Measurements from ENCODE around the gene SOWAHA.

SOWAHA gene

GRCh38 chr5:132838516-132839282, 25.6 kb downstream of the SOWAHA start:
- DNase-seq (ENCODE audit: low read depth), result no peak
- H3K4me3 ChIP-seq (ENCODE audit: low read depth, low read length), result no peak overlapping the region
- TF ChIP-seq, protein P1, sequence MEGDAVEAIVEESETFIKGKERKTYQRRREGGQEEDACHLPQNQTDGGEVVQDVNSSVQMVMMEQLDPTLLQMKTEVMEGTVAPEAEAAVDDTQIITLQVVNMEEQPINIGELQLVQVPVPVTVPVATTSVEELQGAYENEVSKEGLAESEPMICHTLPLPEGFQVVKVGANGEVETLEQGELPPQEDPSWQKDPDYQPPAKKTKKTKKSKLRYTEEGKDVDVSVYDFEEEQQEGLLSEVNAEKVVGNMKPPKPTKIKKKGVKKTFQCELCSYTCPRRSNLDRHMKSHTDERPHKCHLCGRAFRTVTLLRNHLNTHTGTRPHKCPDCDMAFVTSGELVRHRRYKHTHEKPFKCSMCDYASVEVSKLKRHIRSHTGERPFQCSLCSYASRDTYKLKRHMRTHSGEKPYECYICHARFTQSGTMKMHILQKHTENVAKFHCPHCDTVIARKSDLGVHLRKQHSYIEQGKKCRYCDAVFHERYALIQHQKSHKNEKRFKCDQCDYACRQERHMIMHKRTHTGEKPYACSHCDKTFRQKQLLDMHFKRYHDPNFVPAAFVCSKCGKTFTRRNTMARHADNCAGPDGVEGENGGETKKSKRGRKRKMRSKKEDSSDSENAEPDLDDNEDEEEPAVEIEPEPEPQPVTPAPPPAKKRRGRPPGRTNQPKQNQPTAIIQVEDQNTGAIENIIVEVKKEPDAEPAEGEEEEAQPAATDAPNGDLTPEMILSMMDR (IDR thresholded peaks at IDR 0.05; ENCODE audit: low read depth, low read length, missing control alignments), result no peak

GRCh38 chr5:132839426-132840301, 26.6 kb downstream of the SOWAHA start:
- no peak for DNase-seq (ENCODE audit: low read depth)

GRCh38 chr5:132840313-132840712, 27.2 kb downstream of the SOWAHA start:
- no peak overlapping the region for H3K4me3 ChIP-seq (ENCODE audit: low read depth, low read length)
- TF ChIP-seq, protein P1 (IDR thresholded peaks at IDR 0.05; ENCODE audit: low read depth, low read length, missing control alignments), result no peak

More at GRCh38 chr5:132839426-132840301, 26.6 kb downstream of the SOWAHA start:
- TF ChIP-seq, protein P1 (IDR thresholded peaks at IDR 0.05; ENCODE audit: low read depth, low read length, missing control alignments), result no peak
- no peak overlapping the region for H3K4me3 ChIP-seq (ENCODE audit: low read depth, low read length)

DNA sequence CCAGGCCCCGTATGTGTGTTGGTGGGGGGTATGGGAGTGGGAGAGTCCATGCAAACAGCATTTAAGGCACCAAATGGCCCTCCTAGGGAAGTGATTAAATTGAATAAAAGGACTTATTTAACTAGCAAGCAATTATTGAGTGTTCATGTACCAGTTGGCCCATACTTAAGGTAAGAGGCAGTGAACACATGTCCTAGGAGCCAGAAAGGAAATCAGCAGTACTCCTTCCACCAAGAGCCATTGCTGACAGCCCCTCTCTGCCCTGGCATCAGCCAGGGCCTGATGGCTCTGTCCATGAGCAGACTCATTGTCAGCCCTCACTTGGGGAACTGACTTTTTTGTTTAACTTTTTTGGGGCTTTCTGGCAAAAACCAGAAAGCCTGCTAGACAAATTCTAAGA, 27.8 kb downstream of the SOWAHA start:
- TF ChIP-seq, protein P1 (IDR thresholded peaks at IDR 0.05; ENCODE audit: low read depth, low read length, missing control alignments), result no peak
- DNase-seq (ENCODE audit: low read depth), result no peak
- no peak overlapping the region for H3K4me3 ChIP-seq (ENCODE audit: low read depth, low read length)

More at GRCh38 chr5:132840313-132840712, 27.2 kb downstream of the SOWAHA start:
- no peak for DNase-seq (ENCODE audit: low read depth)

DNA sequence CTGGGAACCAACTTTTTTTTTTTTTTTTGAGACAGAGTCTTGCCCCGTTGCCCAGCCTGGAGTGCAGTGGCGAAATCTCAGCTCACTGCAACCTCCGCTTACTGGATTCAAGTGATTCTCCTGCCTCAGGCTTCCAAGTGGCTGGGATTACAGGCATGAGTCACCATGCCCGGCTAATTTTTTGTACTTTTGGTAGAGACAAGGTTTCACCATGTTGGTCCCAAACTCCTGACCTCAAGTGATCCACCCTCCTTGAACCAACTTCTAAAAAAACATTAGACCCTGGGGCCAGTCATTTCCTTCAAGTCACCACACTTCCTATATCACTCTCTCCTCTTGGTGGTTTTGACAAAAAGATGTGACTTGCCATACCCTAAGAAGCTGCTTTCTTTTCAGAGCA, 28.2 kb downstream of the SOWAHA start:
- DNase-seq (ENCODE audit: low read depth), result no peak
- no peak overlapping the region for H3K4me3 ChIP-seq (ENCODE audit: low read depth, low read length)
- TF ChIP-seq, protein P1 (IDR thresholded peaks at IDR 0.05; ENCODE audit: low read depth, low read length, missing control alignments), result no peak

- TF ChIP-seq, protein P1 (IDR thresholded peaks at IDR 0.05; ENCODE audit: low read depth, low read length, missing control alignments), result no peak
- H3K4me3 ChIP-seq (ENCODE audit: low read depth, low read length), result no peak overlapping the region
- DNase-seq (ENCODE audit: low read depth), result no peak
Measured at GRCh38 chr5:132848270-132848669, 35.2 kb downstream of the SOWAHA start.
